Transverse colon (tissue), 3 donors: ENCODE measurements around the gene DELE1.

Experiments
- CTCF ChIP-seq, 5 experiments: fragments of 200-600 bp in 3 of 5; fragments of 450-650 bp in 2 of 5; sonication (generic) in 3 of 5; IDR thresholded peaks; 1 replicate in 2 of 5; 2 replicates in 3 of 5; pipeline ENCODE4 v1.5.1; 2016 to 2017; ENCODE audit warnings: antibody characterized with exemption in 5 of 5, inconsistent platforms in 3 of 5, mild to moderate bottlenecking in 2 of 5, moderate library complexity in 1 of 5
- POLR2A ChIP-seq: fragments of 450-650 bp; IDR thresholded peaks from one replicate; pipeline ENCODE4 v1.6.1; 2016; ENCODE audit warnings: antibody characterized with exemption, mild to moderate bottlenecking, moderate library complexity

- TF ChIP-seq CTCF (IDR thresholded peaks at IDR 0.05) (no peak), POLR2A (no peak)
Observed at GRCh38 chr5:141917760-141918159, 5.9 kb upstream of the DELE1 start.
